ENCODE results near the gene POC1B.

The POC1B gene

DNA sequence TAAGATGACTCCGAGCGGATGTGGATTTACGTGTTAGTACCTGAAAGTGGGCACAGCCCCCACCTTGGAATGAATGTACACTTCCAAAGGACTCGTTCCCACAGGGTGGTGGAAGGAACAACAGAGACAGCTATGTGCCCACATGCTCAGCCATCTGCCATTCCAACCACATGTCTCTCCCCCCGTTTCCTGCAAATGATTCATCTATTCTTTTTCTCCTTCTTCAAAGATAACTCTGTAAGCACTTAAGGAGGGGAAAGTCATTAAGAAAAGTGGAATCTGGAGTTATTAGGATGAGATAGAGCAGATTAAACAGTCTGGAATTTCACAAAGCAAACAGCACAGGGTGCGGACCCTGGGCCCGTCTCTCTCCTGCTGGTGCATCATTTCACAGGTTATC, 155.0 kb downstream of the POC1B start:
- H3K79me2 ChIP-seq (ENCODE audit: insufficient read depth, low read depth), result no peaks in the 10 kb centered on the region
- no peaks in the 10 kb centered on the region for H3K36me3 ChIP-seq (ENCODE audit: insufficient read depth)
- no peak overlapping the region for H2AFZ ChIP-seq (ENCODE audit: low read depth)
- no peak overlapping the region for H3K4me2 ChIP-seq
- no peak overlapping the region for H3K9ac ChIP-seq
- TF ChIP-seq, protein P1, sequence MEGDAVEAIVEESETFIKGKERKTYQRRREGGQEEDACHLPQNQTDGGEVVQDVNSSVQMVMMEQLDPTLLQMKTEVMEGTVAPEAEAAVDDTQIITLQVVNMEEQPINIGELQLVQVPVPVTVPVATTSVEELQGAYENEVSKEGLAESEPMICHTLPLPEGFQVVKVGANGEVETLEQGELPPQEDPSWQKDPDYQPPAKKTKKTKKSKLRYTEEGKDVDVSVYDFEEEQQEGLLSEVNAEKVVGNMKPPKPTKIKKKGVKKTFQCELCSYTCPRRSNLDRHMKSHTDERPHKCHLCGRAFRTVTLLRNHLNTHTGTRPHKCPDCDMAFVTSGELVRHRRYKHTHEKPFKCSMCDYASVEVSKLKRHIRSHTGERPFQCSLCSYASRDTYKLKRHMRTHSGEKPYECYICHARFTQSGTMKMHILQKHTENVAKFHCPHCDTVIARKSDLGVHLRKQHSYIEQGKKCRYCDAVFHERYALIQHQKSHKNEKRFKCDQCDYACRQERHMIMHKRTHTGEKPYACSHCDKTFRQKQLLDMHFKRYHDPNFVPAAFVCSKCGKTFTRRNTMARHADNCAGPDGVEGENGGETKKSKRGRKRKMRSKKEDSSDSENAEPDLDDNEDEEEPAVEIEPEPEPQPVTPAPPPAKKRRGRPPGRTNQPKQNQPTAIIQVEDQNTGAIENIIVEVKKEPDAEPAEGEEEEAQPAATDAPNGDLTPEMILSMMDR (conservative IDR thresholded peaks at IDR 0.05; ENCODE audit: low read depth, low read length), result no peak
- H3K27ac ChIP-seq, result no peak overlapping the region
- no peaks in the 10 kb centered on the region for H3K27me3 ChIP-seq (ENCODE audit: insufficient read depth, low read depth)
- H3K4me1 ChIP-seq (ENCODE audit: low read depth, poor library complexity, severe bottlenecking), result no peaks in the 10 kb centered on the region
- H3K4me3 ChIP-seq (IDR thresholded peaks at IDR 0.05; ENCODE audit: insufficient read depth, low read depth, low read length), result no peak overlapping the region
- H4K20me1 ChIP-seq (ENCODE audit: insufficient read depth), result no peaks in the 10 kb centered on the region

DNA sequence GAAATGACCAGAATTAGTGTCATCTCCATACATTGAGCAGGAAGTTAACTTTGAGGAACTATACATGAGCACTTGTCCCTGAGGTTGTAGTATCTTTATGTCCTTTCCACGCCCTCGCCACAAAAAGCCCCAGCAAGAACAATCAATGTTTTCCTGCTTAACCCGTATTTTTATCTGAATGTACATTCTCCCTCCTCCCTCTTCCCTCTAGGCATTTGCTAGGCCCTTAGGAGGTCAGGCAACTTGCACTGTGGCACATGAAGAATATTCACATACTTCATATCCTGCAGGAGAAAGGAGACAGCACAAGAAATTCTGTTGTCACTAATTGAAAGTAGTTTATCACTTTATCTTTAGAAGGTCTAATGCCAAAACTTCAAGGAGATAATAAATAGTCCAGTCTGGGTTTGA, 155.4 kb downstream of the POC1B start:
- Histone ChIP-seq H3K9ac (no peak overlapping the region), H3K27ac (no peak overlapping the region), H3K27me3 (ENCODE audit: insufficient read depth, low read depth) (no peaks in the 10 kb centered on the region), H3K4me1 (ENCODE audit: low read depth, poor library complexity, severe bottlenecking) (no peaks in the 10 kb centered on the region), H3K4me2 (no peak overlapping the region), H3K79me2 (ENCODE audit: insufficient read depth, low read depth) (no peaks in the 10 kb centered on the region), H3K36me3 (ENCODE audit: insufficient read depth) (no peaks in the 10 kb centered on the region), H2AFZ (ENCODE audit: low read depth) (no peak overlapping the region), H4K20me1 (ENCODE audit: insufficient read depth) (no peaks in the 10 kb centered on the region), H3K4me3 (IDR thresholded peaks at IDR 0.05; ENCODE audit: insufficient read depth, low read depth, low read length) (no peak overlapping the region)
- TF ChIP-seq, protein P1 (conservative IDR thresholded peaks at IDR 0.05; ENCODE audit: low read depth, low read length), result no peak
